Endothelial cell of umbilical vein (primary cell): ENCODE data around the gene CHD5. TPM values are rescaled to one million over a fixed set of nuclear protein-coding genes. Genes with fewer than 3 reads are reported as not detected.

Source experiments
- BruUV-seq: library from RNA; stranded (reverse); fragments of 400-500 nt; replicated peaks from 2 replicates; lab custom pipeline; 2021; lab: Mats Ljungman, UMichigan
- CTCF ChIA-PET: fragments of 300-600, 350-600 bp; sonication (Branson Sonifier 250); formaldehyde crosslinking; loops from one replicate; lab custom pipeline; 2021; ENCODE audit warnings: antibody characterized with exemption, inconsistent platforms; lab: Charles Lee
- POLR2A ChIA-PET: fragments of 300-600, 350-600 bp; sonication (Branson Sonifier 250); formaldehyde crosslinking; loops from one replicate; lab custom pipeline; 2021; ENCODE audit warnings: antibody characterized with exemption, inconsistent platforms; lab: Charles Lee
- DNase-seq: peaks from one replicate; pipeline ENCODE4 v3.0.0-alpha.2; 2011; ENCODE audit warnings: low read depth, low spot score
- FAIRE-seq: peaks from 2 replicates; lab custom pipeline; 2011; peaks lifted over from hg19 to GRCh38; lab: Jason Lieb, UNC
- H2AFZ ChIP-seq: 2 replicates; pipeline ENCODE4 v1.6.0; 2012; ENCODE audit warnings: low read depth, low read length, control low read depth, inconsistent platforms
- H3K27ac ChIP-seq: 2 replicates; pipeline ENCODE4 v1.5.1; 2011; ENCODE audit warnings: low read depth, mild to moderate bottlenecking, control low read depth, low read length, moderate library complexity; ENCODE audit not compliant: insufficient read depth
- H3K27me3 ChIP-seq, 2 experiments: 2 replicates each; pipeline versions ENCODE4 v1.6.0 to v1.6.1; 2011; ENCODE audit warnings: low read length in 2 of 2, mixed read lengths in 1 of 2; ENCODE audit not compliant: control insufficient read depth in 2 of 2, insufficient read depth in 2 of 2
- H3K36me3 ChIP-seq, 2 experiments: 2 replicates in 1 of 2; 3 replicates in 1 of 2; pipeline ENCODE4 v1.5.1; 2011; ENCODE audit warnings: low read length in 2 of 2, mild to moderate bottlenecking in 1 of 2, moderate library complexity in 1 of 2; ENCODE audit not compliant: control insufficient read depth in 2 of 2, insufficient read depth in 2 of 2; ENCODE audit errors: extremely low read depth in 1 of 2
- H3K4me1 ChIP-seq: 3 replicates; pipeline ENCODE4 v1.5.1; 2011; ENCODE audit warnings: mild to moderate bottlenecking, low read length; ENCODE audit not compliant: control insufficient read depth, insufficient read depth; ENCODE audit errors: extremely low read depth
- H3K4me2 ChIP-seq: 2 replicates; pipeline ENCODE4 v1.6.1; 2011; ENCODE audit warnings: low read length, control low read depth, mixed read lengths; ENCODE audit not compliant: insufficient read depth
- H3K4me3 ChIP-seq, 3 experiments: fragments of 200-600 bp in 1 of 3; sonication (generic), shearing (Covaris generic) in 1 of 3; replicated peaks in 1 of 3; 2 replicates each; pipeline ENCODE4 v1.5.1; 2011 to 2016; ENCODE audit warnings: control low read depth in 3 of 3, low read length in 3 of 3, mild to moderate bottlenecking in 2 of 3, inconsistent platforms in 1 of 3, low read depth in 1 of 3, moderate library complexity in 1 of 3; ENCODE audit not compliant: insufficient read depth in 1 of 3
- H3K79me2 ChIP-seq: 2 replicates; pipeline ENCODE4 v1.6.0; 2012; ENCODE audit warnings: low read length, inconsistent platforms; ENCODE audit not compliant: control insufficient read depth, insufficient read depth
- H3K9ac ChIP-seq: replicated peaks from 2 replicates; pipeline ENCODE3; 2011; ENCODE audit warnings: low read length, control low read depth; ENCODE audit not compliant: insufficient read depth; ENCODE audit errors: extremely low read depth
- H3K9me1 ChIP-seq: replicated peaks from 3 replicates; pipeline ENCODE4 v1.6.0; 2011; ENCODE audit warnings: mild to moderate bottlenecking, low read length; ENCODE audit not compliant: control insufficient read depth, insufficient read depth; ENCODE audit errors: extremely low read depth
- H3K9me3 ChIP-seq: replicated peaks from 2 replicates; pipeline ENCODE4 v1.5.1; 2012; ENCODE audit warnings: low read length, inconsistent platforms; ENCODE audit not compliant: control insufficient read depth, insufficient read depth
- H4K20me1 ChIP-seq: replicated peaks from 2 replicates; pipeline ENCODE3; 2011; ENCODE audit warnings: mild to moderate bottlenecking, low read length; ENCODE audit not compliant: control insufficient read depth, insufficient read depth; ENCODE audit errors: extremely low read depth
- FOS ChIP-seq: IDR thresholded peaks from 2 replicates; pipeline ENCODE4 v1.6.1; 2011; ENCODE audit warnings: mild to moderate bottlenecking, low read length, moderate library complexity, borderline replicate concordance; ENCODE audit not compliant: insufficient read depth
- GATA2 ChIP-seq: IDR thresholded peaks from 2 replicates; pipeline ENCODE4 v1.7.0; 2011; ENCODE audit warnings: low read depth, mild to moderate bottlenecking, moderate library complexity, mixed read lengths, low read length; ENCODE audit not compliant: insufficient read length, insufficient read depth
- JUN ChIP-seq: IDR thresholded peaks from 2 replicates; pipeline ENCODE4 v1.6.1; 2011; ENCODE audit warnings: borderline replicate concordance, low read depth; ENCODE audit not compliant: insufficient read length, insufficient read depth
- MYC ChIP-seq: IDR thresholded peaks from one replicate; pipeline ENCODE4 v1.6.1; 2011; ENCODE audit warnings: mild to moderate bottlenecking, low read depth, low read length
- POLR2AphosphoS5 ChIP-seq: IDR thresholded peaks from 2 replicates; pipeline ENCODE4 v1.6.1; 2012; ENCODE audit warnings: low read depth, mild to moderate bottlenecking, control low read depth, low read length, moderate library complexity; ENCODE audit not compliant: insufficient read depth
- dilution Hi-C: fragments of 300-500 bp; cut with MboI; formaldehyde crosslinking; loops from one replicate; pipeline ENCODE4 v1.15.0; 2019; ENCODE audit warnings: low sequenced_read_pairs; ENCODE audit not compliant: extremely low pct_ligation_motif_present
- intact Hi-C: fragments of 100-400 bp; cut with micrococcal nuclease; formaldehyde crosslinking; loops from one replicate; pipeline ENCODE4 v1.10.0; 2022
- polyA plus RNA-seq, 4 experiments: library from polyadenylated mRNA; depleted of rRNA in 3 of 4; stranded (reverse) in 3 of 4; unstranded in 1 of 4; fragments of >200 nt; gene quantifications; 2 replicates each; pipeline versions ENCODE4 v1.2.1 to v1.2.3, GENCODE V29; 2011 to 2012; ENCODE audit warnings: missing spikeins in 1 of 4
- total RNA-seq: library from RNA; stranded (reverse); gene quantifications from 2 replicates; pipeline ENCODE4 v1.2.3, GENCODE V29; 2021
- TF ChIP-seq, protein P1 (sequence below), 2 donors: IDR thresholded peaks; 1 replicate in 1 of 2; 2 replicates in 1 of 2; pipeline ENCODE4 v1.5.1; 2011; ENCODE audit warnings: low read length in 2 of 2, mild to moderate bottlenecking in 2 of 2, moderate library complexity in 2 of 2, control low read depth in 1 of 2, inconsistent platforms in 1 of 2, low read depth in 1 of 2; ENCODE audit not compliant: insufficient read depth in 1 of 2; ENCODE audit errors: extremely low read depth in 1 of 2
- TF ChIP-seq, protein P2 (sequence below): IDR thresholded peaks from 2 replicates; pipeline ENCODE4 v1.6.1; 2011; ENCODE audit not compliant: insufficient read depth, insufficient read length

The CHD5 gene
- total and polyA plus RNA-seq, 2 donors (not counting 3 experiments of a cell fraction or from before 2014, with no cell fraction given) = 0.04 to 0.11 TPM

- H2AFZ ChIP-seq = no peak overlapping the region
- no peaks in the 10 kb centered on the region for H3K36me3 ChIP-seq
- no peaks in the 10 kb centered on the region for H3K79me2 ChIP-seq
- H3K4me3 ChIP-seq = no peak overlapping the region
- no peak overlapping the region for H3K27ac ChIP-seq
- TF ChIP-seq JUN (no peak), FOS (no peak), MYC (no peak)
- TF ChIP-seq, protein P1, sequence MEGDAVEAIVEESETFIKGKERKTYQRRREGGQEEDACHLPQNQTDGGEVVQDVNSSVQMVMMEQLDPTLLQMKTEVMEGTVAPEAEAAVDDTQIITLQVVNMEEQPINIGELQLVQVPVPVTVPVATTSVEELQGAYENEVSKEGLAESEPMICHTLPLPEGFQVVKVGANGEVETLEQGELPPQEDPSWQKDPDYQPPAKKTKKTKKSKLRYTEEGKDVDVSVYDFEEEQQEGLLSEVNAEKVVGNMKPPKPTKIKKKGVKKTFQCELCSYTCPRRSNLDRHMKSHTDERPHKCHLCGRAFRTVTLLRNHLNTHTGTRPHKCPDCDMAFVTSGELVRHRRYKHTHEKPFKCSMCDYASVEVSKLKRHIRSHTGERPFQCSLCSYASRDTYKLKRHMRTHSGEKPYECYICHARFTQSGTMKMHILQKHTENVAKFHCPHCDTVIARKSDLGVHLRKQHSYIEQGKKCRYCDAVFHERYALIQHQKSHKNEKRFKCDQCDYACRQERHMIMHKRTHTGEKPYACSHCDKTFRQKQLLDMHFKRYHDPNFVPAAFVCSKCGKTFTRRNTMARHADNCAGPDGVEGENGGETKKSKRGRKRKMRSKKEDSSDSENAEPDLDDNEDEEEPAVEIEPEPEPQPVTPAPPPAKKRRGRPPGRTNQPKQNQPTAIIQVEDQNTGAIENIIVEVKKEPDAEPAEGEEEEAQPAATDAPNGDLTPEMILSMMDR (IDR thresholded peaks at IDR 0.05; ENCODE audit: extremely low read depth in 1 of 2, insufficient read depth in 1 of 2, low read depth in 1 of 2, low read length in 2 of 2) = no peak
- no peaks in the 10 kb centered on the region for H3K9me3 ChIP-seq
- H3K9ac ChIP-seq = no peak overlapping the region
- POLR2A ChIA-PET = no interaction called here
- intact Hi-C loops (no loop called here), dilution Hi-C loops (no loop called here)
- H3K27me3 ChIP-seq = peaks cover 14 to 18% of the 10 kb centered on the region in 2 experiments
- no TSS peak for BruUV-seq
- no peaks in the 10 kb centered on the region for H3K4me1 ChIP-seq
- DNase-seq (no peak), FAIRE-seq (no peak)
- no peaks in the 10 kb centered on the region for H3K9me1 ChIP-seq
- H4K20me1 ChIP-seq = no peaks in the 10 kb centered on the region
- no peak overlapping the region for H3K4me2 ChIP-seq
- CTCF ChIA-PET = no interaction called here
Observed at GRCh38 chr1:6174621-6175410, 5.3 kb downstream of the CHD5 start.

DNA sequence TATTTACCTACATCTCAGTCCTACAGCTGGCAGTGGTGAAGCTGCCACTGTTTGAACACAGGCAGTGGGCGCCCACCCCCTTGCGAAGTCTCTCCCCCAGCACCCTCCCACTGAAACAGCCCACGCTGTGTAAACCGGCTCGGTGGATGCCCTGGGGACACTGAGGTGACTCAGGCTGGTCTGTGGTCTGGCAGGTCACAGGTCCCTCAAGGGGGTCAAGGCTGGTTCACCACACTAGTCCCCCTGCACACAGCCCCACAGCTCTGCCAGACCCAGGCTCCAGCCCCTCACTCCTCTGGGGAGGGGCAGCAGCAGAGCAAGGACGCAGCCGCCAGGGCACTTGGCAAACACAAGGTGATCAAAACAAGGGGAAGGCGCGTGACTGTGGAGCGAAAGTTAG, 7.6 kb downstream of the CHD5 start:
- Histone ChIP-seq H3K4me3 (no peak overlapping the region), H3K9ac (no peak overlapping the region), H3K27me3 (peaks cover 1 to 2% of the 10 kb centered on the region in 2 experiments), H3K4me1 (no peaks in the 10 kb centered on the region), H3K79me2 (no peaks in the 10 kb centered on the region), H3K4me2 (no peak overlapping the region), H4K20me1 (no peaks in the 10 kb centered on the region), H3K27ac (no peak overlapping the region), H3K9me1 (no peaks in the 10 kb centered on the region), H2AFZ (no peak overlapping the region), H3K9me3 (no peaks in the 10 kb centered on the region), H3K36me3 (no peaks in the 10 kb centered on the region)
- no TSS peak for BruUV-seq
- no peak for FAIRE-seq
- dilution Hi-C loops (no loop called here), intact Hi-C loops (no loop called here)
- ChIA-PET POLR2A (no interaction called here), CTCF (interaction anchor here (2.8 kb wide), 1 partner anchor 120 kb away, joined by 15 read pairs; no protein-coding TSS in a partner anchor)
- no peak for TF ChIP-seq POLR2AphosphoS5
- TF ChIP-seq, protein P1 (IDR thresholded peaks at IDR 0.05; ENCODE audit: extremely low read depth in 1 of 2, insufficient read depth in 1 of 2, low read depth in 1 of 2, low read length in 2 of 2) = no peak
- TF ChIP-seq GATA2 = no peak
- TF ChIP-seq, protein P2, sequence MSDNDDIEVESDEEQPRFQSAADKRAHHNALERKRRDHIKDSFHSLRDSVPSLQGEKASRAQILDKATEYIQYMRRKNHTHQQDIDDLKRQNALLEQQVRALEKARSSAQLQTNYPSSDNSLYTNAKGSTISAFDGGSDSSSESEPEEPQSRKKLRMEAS = no peak
- DNase-seq = no peak
